ENCODE data around the gene SNAI1.

Gene SNAI1

GRCh38 chr20:49999329-49999728 is 16.5 kb downstream of the SNAI1 start:
- TF ChIP-seq CTCF (IDR thresholded peaks at IDR 0.05), result no peak

DNA sequence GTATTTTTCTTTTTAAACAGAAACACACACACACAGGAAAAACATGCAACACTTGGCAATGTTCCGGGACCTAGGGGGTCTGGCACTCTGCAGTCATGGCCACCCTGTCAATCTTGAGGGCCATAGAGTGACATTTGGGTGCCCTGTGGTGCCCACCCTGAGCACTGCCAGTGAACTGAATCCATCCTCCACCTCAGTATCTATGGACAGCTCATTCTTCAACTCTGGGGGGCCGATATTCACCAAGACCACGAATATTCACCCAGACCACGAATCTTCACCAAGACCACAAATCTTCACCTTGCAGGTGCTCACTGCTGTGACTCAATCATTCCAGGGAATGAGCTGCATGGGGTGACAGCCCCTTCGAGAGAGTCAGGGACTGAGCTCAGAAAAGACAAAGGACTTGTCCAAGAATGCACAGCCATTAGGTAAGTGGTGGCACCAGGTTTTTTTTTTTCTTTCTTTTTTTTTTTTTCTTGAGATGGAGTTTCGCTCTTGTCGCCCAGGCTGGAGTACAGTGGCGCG is 19.1 kb downstream of the SNAI1 start:
- no peak for TF ChIP-seq CTCF (IDR thresholded peaks at IDR 0.05)

DNA sequence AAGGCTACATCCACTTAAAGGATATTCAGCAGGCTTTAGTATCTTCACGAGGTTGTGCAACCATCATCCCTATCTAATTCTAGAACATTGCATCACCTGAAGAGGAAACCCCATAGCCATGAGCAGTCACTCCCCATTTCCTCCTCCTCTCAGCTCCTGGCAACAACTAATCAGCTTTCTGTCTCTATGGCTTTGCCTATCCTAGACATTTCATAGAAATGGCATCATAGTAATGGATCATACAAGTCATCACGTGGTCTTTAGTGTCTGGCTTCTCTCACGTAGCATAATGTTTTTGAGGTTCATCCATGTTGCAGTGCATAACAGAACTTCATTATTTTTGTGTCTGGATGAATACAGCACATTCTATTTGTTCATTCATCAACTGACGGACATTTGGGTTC is 20.5 kb downstream of the SNAI1 start:
- TF ChIP-seq CTCF (IDR thresholded peaks at IDR 0.05), result no peak

DNA sequence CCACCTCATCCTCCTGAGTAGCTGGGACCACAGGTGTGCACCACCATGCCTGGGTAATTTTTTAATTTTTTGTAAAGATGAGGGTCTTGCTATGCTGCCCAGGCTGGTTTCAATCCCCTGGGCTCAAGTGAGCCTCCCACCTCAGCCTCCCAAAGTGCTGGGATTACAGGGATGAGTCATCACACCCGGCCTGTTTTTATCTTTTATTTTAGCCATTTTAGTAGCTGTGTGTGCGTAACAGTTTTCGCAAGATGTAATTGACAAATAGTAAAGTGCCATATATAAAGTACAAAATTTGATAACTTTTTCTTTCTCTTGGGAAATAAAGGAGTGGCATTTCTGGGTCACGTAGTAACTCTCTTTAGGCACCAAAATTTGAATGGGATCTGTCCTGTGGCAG is 21.4 kb downstream of the SNAI1 start:
- no peak for TF ChIP-seq CTCF (IDR thresholded peaks at IDR 0.05)

- TF ChIP-seq CTCF (IDR thresholded peaks at IDR 0.05), result no peak
Observed at GRCh38 chr20:50005471-50005981, 22.7 kb downstream of the SNAI1 start.

DNA sequence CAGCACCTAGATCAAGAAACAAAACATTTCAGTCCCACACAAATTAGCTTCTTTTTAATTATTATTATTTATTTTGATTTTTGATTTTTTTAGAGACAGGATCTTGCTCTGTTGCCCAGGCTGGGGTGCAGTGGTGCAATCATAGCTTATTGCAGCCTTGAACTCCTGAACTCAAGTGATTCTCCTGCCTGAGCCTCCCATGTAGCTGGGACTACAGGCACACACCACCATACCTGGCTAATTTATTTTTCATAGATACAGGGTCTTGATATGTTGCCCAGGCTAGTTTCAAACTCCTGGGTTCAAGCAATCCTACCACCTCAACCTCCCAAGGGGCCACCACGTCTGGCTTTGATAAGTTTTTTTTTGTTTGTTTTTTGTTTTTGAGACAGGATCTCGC is 24.6 kb downstream of the SNAI1 start:
- no peak for TF ChIP-seq CTCF (IDR thresholded peaks at IDR 0.05)

GRCh38 chr20:50008007-50008406 is 25.2 kb downstream of the SNAI1 start:
- no peak for TF ChIP-seq CTCF (IDR thresholded peaks at IDR 0.05)
